K562 (cell line): ENCODE measurements around the gene FAM171A1. TPM values are rescaled to one million over a fixed set of nuclear protein-coding genes. Genes with fewer than 3 reads are reported as not detected.

Source experiments
- ARID1B ChIP-seq: fragments of 450-650 bp; IDR thresholded peaks from 2 replicates; pipeline ENCODE4 v1.6.1; 2016; ENCODE audit warnings: antibody characterized with exemption, mild to moderate bottlenecking, inconsistent platforms
- BRD9 ChIP-seq: fragments of 450-650 bp; IDR thresholded peaks from 2 replicates; pipeline ENCODE4 v1.6.1; 2018; ENCODE audit warnings: low read depth; ENCODE audit not compliant: partially characterized antibody
- CBX5 ChIP-seq: IDR thresholded peaks from 2 replicates; pipeline ENCODE4 v1.6.1; 2014; ENCODE audit warnings: low read depth, borderline replicate concordance
- CC2D1A ChIP-seq: fragments of 450-650 bp; IDR thresholded peaks from 2 replicates; pipeline ENCODE4 v1.6.1; 2017; ENCODE audit warnings: mild to moderate bottlenecking
- E2F1 ChIP-seq: sonication (generic); formaldehyde crosslinking; IDR thresholded peaks from 2 replicates; pipeline ENCODE4 v1.8.1; 2023; ENCODE audit warnings: mild to moderate bottlenecking, missing genetic modification reagents, moderate library complexity
- E2F3 ChIP-seq: fragments of 250-450 bp; sonication (Bioruptor Pico); IDR thresholded peaks from 2 replicates; pipeline ENCODE4 v1.4.0; 2020; ENCODE audit warnings: mild to moderate bottlenecking
- ELF1 ChIP-seq: fragments of 200-800 bp; sonication (Bioruptor generic); IDR thresholded peaks from 2 replicates; pipeline ENCODE4 v1.6.1; 2016; ENCODE audit warnings: missing genetic modification characterization, missing compliant biosample characterization
- GTF2B ChIP-seq: IDR thresholded peaks from 2 replicates; pipeline ENCODE4 v1.6.1; 2011; ENCODE audit not compliant: insufficient read length; ENCODE audit errors: extremely low read depth
- GTF2E2 ChIP-seq: fragments of 200-800 bp; sonication (Bioruptor generic); IDR thresholded peaks from 2 replicates; pipeline ENCODE4 v1.6.1; 2016; ENCODE audit warnings: missing genetic modification characterization, missing compliant biosample characterization
- HNRNPUL1 ChIP-seq: fragments of 200-400 bp; formaldehyde crosslinking; IDR thresholded peaks from 2 replicates; pipeline ENCODE4 v1.6.1; 2017; ENCODE audit warnings: low read length
- IRF2 ChIP-seq: sonication (generic); formaldehyde crosslinking; IDR thresholded peaks from 2 replicates; pipeline ENCODE4 v1.8.1; 2022; ENCODE audit warnings: mild to moderate bottlenecking, missing genetic modification reagents
- MAFK ChIP-seq: IDR thresholded peaks from 2 replicates; pipeline ENCODE4 v1.6.1; 2011; ENCODE audit warnings: low read length, improper control_type of control experiment
- MAX ChIP-seq: sonication (generic); formaldehyde crosslinking; IDR thresholded peaks from 2 replicates; pipeline ENCODE4 v1.9.0; 2022; ENCODE audit warnings: mild to moderate bottlenecking, missing genetic modification reagents
- MBD2 ChIP-seq: sonication (generic); IDR thresholded peaks from 2 replicates; pipeline ENCODE4 v1.6.1; 2016; ENCODE audit warnings: low read depth, borderline replicate concordance
- MCM2 ChIP-seq: fragments of 450-650 bp; IDR thresholded peaks from 2 replicates; pipeline ENCODE4 v1.6.1; 2017; ENCODE audit warnings: low read depth, mild to moderate bottlenecking
- MTA1 ChIP-seq: fragments of 450-650 bp; IDR thresholded peaks from 2 replicates; pipeline ENCODE4 v1.6.1; 2017; ENCODE audit warnings: borderline replicate concordance
- MTF1 ChIP-seq: fragments of 250-450 bp; sonication (Bioruptor Pico); IDR thresholded peaks from 2 replicates; pipeline ENCODE4 v1.9.0; 2021; ENCODE audit warnings: moderate library complexity, mild to moderate bottlenecking, inconsistent platforms, borderline replicate concordance
- SAFB ChIP-seq: fragments of 200-400 bp; formaldehyde crosslinking; IDR thresholded peaks from 2 replicates; pipeline ENCODE4 v1.6.1; 2017; ENCODE audit warnings: low read depth, low read length, borderline replicate concordance
- SRSF3 ChIP-seq: fragments of 200-400 bp; formaldehyde crosslinking; IDR thresholded peaks from 2 replicates; pipeline ENCODE4 v1.6.1; 2016; ENCODE audit warnings: mild to moderate bottlenecking, low read length, moderate library complexity; ENCODE audit not compliant: insufficient read depth
- TARDBP ChIP-seq: fragments of 450-650 bp; IDR thresholded peaks from 2 replicates; pipeline ENCODE4 v1.6.1; 2016
- TEAD2 ChIP-seq: fragments of 450-650 bp; IDR thresholded peaks from 2 replicates; pipeline ENCODE4 v1.6.1; 2016; ENCODE audit warnings: missing genetic modification characterization, control low read depth, missing compliant biosample characterization
- VEZF1 ChIP-seq: fragments of 200-800 bp; sonication (Bioruptor generic); IDR thresholded peaks from 2 replicates; pipeline ENCODE4 v1.6.1; 2017; ENCODE audit warnings: missing genetic modification characterization, missing compliant biosample characterization
- WHSC1 ChIP-seq: IDR thresholded peaks from one replicate; pipeline ENCODE4 v1.6.1; 2012; ENCODE audit warnings: low read length, control low read depth, inconsistent platforms
- ZNF175 ChIP-seq: fragments of 200-800 bp; sonication (Bioruptor generic); IDR thresholded peaks from 2 replicates; pipeline ENCODE4 v1.6.1; 2016; ENCODE audit warnings: low read depth, mild to moderate bottlenecking, missing genetic modification characterization, missing compliant biosample characterization
- ZNF282 ChIP-seq: sonication (generic); formaldehyde crosslinking; IDR thresholded peaks from 2 replicates; pipeline ENCODE4 v1.8.1; 2023; ENCODE audit warnings: missing genetic modification reagents
- ZNF384 ChIP-seq: IDR thresholded peaks from 2 replicates; pipeline ENCODE4 v1.6.1; 2012; ENCODE audit warnings: low read depth, low read length, improper control_type of control experiment
- polyA plus RNA-seq, 8 experiments: library from polyadenylated mRNA; depleted of rRNA in 4 of 8; stranded (reverse) in 5 of 8; unstranded in 3 of 8; fragments of >200 nt; fragmentation: Nextera tagmentation in 2 of 8; fragmentation: Illumina TruSeq in 1 of 8; extraction: Ambion mirVana in 2 of 8; extraction: Trizol in 1 of 8; gene quantifications; 2 replicates each; pipeline versions ENCODE4 v1.2.1 to v1.2.3, GENCODE V29; 2011 to 2014; ENCODE audit warnings: inconsistent platforms in 1 of 8, missing spikeins in 1 of 8
- total RNA-seq, 7 experiments: library from RNA; depleted of rRNA in 6 of 7; stranded (reverse); fragments of >200 nt in 6 of 7; fragmentation: Illumina TruSeq in 2 of 7; extraction: Trizol in 2 of 7; gene quantifications; 2 replicates each; pipeline versions ENCODE4 v1.2.1 to v1.2.3, GENCODE V29; 2011 to 2021; ENCODE audit warnings: low replicate concordance in 1 of 7
- TF ChIP-seq, protein P1 (sequence below): sonication (generic); formaldehyde crosslinking; IDR thresholded peaks from 2 replicates; pipeline ENCODE4 v1.8.0; 2022; ENCODE audit warnings: mild to moderate bottlenecking, missing genetic modification reagents

The FAM171A1 gene
- total and polyA plus RNA-seq, 9 of the 15 experiments (the other 6 are each of a cell fraction or from before 2014, with no cell fraction given) = 0.51 to 8.2 (median 4.8) TPM

DNA sequence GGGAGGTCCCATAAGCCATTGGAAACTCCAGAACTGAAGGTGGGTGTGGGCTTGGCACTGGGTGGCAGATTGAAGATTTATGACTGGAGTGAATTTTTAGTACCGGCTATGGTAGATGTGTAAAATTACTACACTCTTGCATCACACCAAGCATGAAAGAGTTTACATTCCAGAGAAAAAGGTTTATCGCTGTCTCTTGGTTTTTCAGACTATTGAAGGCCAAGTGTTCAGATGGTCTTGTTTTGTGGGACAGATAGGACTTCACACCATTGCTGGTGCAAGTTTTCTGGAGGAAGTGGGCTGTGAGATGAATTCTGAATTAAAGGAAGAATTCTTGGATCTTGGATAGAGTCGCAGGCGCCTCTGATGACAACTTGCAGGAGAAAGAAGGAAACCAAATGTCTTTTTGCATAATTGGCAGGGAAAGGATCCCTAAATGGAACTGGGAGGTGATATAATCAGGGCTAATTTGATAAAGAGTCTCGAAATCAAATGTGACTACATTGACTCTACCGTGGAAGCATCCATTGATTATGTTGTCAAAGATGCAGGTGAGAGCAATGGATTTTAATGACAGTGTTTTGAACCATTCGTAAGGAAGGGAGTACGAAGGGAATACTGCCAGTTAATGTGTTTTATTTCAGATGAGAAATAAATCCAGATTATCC is 188.4 kb downstream of the FAM171A1 start (continued):
- peak; percentile 10; the same call in 1 of the 2 replicates for TF ChIP-seq VEZF1 (CRISPR knock-in tag)
- TF ChIP-seq MTA1 = no peak
- TF ChIP-seq ZNF282 (CRISPR knock-in tag) = no peak
- no peak for TF ChIP-seq E2F1
- TF ChIP-seq MCM2 = no peak
- TF ChIP-seq ZNF175 = no peak
- TF ChIP-seq GTF2E2 (tag) = no peak
- TF ChIP-seq E2F3 (CRISPR knock-in tag) = no peak
- TF ChIP-seq MAFK = no peak
- TF ChIP-seq GTF2B = no peak
- TF ChIP-seq MTF1 (CRISPR knock-in tag) = no peak
- no peak for TF ChIP-seq MBD2
- TF ChIP-seq MAX (CRISPR knock-in tag) = no peak
- TF ChIP-seq ZNF384 = peak; percentile 49
- no peak for TF ChIP-seq TARDBP
- TF ChIP-seq CBX5 = no peak
- TF ChIP-seq IRF2 (CRISPR knock-in tag) = no peak
- TF ChIP-seq BRD9 = peak; percentile 32
- TF ChIP-seq, protein P1, sequence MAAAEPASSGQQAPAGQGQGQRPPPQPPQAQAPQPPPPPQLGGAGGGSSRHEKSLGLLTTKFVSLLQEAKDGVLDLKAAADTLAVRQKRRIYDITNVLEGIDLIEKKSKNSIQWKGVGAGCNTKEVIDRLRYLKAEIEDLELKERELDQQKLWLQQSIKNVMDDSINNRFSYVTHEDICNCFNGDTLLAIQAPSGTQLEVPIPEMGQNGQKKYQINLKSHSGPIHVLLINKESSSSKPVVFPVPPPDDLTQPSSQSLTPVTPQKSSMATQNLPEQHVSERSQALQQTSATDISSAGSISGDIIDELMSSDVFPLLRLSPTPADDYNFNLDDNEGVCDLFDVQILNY (CRISPR knock-in tag) = no peak
- no peak for TF ChIP-seq SRSF3
- no peak for TF ChIP-seq HNRNPUL1
- TF ChIP-seq ELF1 (tag) = no peak; the same call in 1 of the 2 replicates
- TF ChIP-seq TEAD2 = no peak
- no peak for TF ChIP-seq SAFB
- peak; percentile 40; the same call in 1 of the 2 replicates for TF ChIP-seq ARID1B
- no peak for TF ChIP-seq CC2D1A
- no peak for TF ChIP-seq WHSC1
